Measurements from ENCODE around the gene LPP.

DNA sequence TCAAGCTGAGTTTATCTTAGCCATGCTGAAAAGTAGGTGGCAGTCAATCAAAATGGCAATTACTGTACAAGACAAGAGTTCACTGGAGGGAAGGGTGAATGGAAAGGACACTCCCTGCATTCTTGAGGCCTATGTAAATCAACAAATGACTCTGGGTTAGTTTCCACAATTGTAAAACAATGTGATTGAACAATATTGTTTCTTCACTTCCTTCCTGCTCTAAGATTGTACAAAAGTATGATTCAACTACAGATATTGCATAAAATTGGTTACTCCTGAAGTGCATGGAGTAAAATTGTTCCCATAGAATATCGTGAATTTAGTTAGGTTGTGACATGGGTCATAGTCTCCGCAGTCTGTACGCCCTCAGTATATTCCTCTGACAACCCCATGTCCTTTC is 277.6 kb downstream of the LPP start:
- TF ChIP-seq EZH2 (IDR thresholded peaks at IDR 0.05) (no peak), POLR2AphosphoS5 (IDR thresholded peaks at IDR 0.05; ENCODE audit: borderline replicate concordance, low read depth, low read length) (no peak), FOXP2 (optimal IDR thresholded peaks at IDR 0.05; ENCODE audit: control extremely low read depth, extremely low read length, insufficient read depth) (no peak)

All from SK-N-MC (cell line).